Type B pancreatic cell (in vitro differentiated cells): ENCODE measurements around the gene GRK5. TPM values are rescaled to one million over a fixed set of nuclear protein-coding genes. Genes with fewer than 3 reads are reported as not detected.

Experiments
- DNase-seq: peaks from one replicate; pipeline ENCODE4 v3.0.0; 2021; ENCODE audit warnings: mixed read lengths; ENCODE audit not compliant: unreplicated experiment; ENCODE audit errors: extremely low spot score
- H3K27ac Mint-ChIP-seq: 2 replicates; pipeline ENCODE4 v1.8.0; 2021; ENCODE audit warnings: mild to moderate bottlenecking, mixed read lengths
- H3K27me3 Mint-ChIP-seq: 2 replicates; pipeline ENCODE4 v1.8.0; 2021; ENCODE audit warnings: mixed read lengths
- H3K36me3 Mint-ChIP-seq: 2 replicates; pipeline ENCODE4 v1.8.0; 2021; ENCODE audit warnings: mixed read lengths
- H3K4me1 Mint-ChIP-seq: one replicate; pipeline ENCODE4 v1.8.0; 2021; ENCODE audit warnings: mixed read lengths; ENCODE audit not compliant: unreplicated experiment
- H3K4me3 Mint-ChIP-seq: 2 replicates; pipeline ENCODE4 v1.8.0; 2021; ENCODE audit warnings: mild to moderate bottlenecking, mixed read lengths
- H3K9me3 Mint-ChIP-seq: 2 replicates; pipeline ENCODE4 v1.8.0; 2021; ENCODE audit warnings: mixed read lengths
- total RNA-seq: library from RNA; stranded (reverse); gene quantifications from 2 replicates; pipeline ENCODE4 v1.2.1, GENCODE V29; 2021; ENCODE audit warnings: low replicate concordance
- TF ChIP-seq, protein P1 (sequence below): fragments of 200-600 bp; sonication (generic); conservative IDR thresholded peaks from 2 replicates; pipeline ENCODE4 v1.5.0; 2021; ENCODE audit warnings: antibody characterized with exemption, mild to moderate bottlenecking

The GRK5 gene
- total RNA-seq, 1 donor from 2014 or later: 24.8 TPM

DNA sequence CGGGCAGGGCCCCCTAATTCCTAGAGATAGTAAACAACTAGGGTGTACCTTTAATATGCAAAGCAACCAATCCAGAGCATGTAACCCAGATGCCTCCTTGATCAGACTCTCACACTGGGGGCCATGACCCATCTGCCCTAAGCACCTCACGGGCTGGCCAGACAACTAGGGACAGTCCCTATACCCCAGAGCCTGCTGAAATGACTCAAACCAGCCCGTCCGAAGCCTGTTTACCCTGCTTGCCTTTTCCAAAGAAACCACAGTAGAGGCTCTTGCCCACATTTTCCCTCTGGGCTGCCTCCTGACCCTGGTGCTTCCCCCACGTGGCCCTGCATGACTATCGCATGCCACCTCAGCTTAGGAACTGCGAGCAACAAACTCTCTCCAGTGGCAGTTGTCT, 288.9 kb downstream of the GRK5 start:
- Mint-ChIP-seq H3K9me3 (no peaks in the 10 kb centered on the region), H3K27me3 (peaks cover 5% of the 10 kb centered on the region), H3K27ac (no peak overlapping the region), H3K36me3 (no peaks in the 10 kb centered on the region), H3K4me3 (no peak overlapping the region), H3K4me1 (peaks cover 13% of the 10 kb centered on the region)
- DNase-seq: no peak
- TF ChIP-seq, protein P1, sequence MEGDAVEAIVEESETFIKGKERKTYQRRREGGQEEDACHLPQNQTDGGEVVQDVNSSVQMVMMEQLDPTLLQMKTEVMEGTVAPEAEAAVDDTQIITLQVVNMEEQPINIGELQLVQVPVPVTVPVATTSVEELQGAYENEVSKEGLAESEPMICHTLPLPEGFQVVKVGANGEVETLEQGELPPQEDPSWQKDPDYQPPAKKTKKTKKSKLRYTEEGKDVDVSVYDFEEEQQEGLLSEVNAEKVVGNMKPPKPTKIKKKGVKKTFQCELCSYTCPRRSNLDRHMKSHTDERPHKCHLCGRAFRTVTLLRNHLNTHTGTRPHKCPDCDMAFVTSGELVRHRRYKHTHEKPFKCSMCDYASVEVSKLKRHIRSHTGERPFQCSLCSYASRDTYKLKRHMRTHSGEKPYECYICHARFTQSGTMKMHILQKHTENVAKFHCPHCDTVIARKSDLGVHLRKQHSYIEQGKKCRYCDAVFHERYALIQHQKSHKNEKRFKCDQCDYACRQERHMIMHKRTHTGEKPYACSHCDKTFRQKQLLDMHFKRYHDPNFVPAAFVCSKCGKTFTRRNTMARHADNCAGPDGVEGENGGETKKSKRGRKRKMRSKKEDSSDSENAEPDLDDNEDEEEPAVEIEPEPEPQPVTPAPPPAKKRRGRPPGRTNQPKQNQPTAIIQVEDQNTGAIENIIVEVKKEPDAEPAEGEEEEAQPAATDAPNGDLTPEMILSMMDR: no peak

DNA sequence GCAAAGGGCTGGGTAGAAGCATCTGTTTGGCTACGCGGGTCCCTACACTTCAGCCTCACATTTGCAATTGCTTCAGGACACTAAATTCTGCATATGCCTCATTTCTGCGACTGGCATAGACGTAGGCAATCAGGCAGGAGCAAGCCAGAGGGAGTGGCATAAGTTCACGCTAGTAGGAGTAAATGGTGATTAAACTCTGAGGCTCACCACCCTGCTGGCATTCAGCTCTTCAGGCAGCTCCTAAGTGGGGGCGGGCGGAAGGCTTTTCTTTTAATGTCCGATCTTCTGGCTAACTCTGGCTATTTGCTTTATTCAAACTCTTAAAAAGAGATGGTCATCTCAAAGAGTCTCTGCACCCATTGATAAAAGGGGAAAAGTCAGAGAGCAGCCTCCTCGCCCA, 289.9 kb downstream of the GRK5 start:
- DNase-seq: no peak
- peaks cover 18% of the 10 kb centered on the region for H3K4me1 Mint-ChIP-seq
- H3K36me3 Mint-ChIP-seq: no peaks in the 10 kb centered on the region
- no peak overlapping the region for H3K27ac Mint-ChIP-seq
- TF ChIP-seq, protein P1: no peak
- H3K4me3 Mint-ChIP-seq: no peak overlapping the region
- peaks cover 10% of the 10 kb centered on the region for H3K27me3 Mint-ChIP-seq
- no peaks in the 10 kb centered on the region for H3K9me3 Mint-ChIP-seq

GRCh38 chr10:119498889-119499676, 291.7 kb downstream of the GRK5 start:
- H3K4me3 Mint-ChIP-seq: no peak overlapping the region
- no peaks in the 10 kb centered on the region for H3K36me3 Mint-ChIP-seq
- TF ChIP-seq, protein P1: no peak
- peaks cover 11% of the 10 kb centered on the region for H3K27me3 Mint-ChIP-seq
- H3K9me3 Mint-ChIP-seq: no peaks in the 10 kb centered on the region
- peaks cover 19% of the 10 kb centered on the region for H3K4me1 Mint-ChIP-seq
- no peak for DNase-seq
- H3K27ac Mint-ChIP-seq: peak overlapping the region; percentile 23

- DNase-seq: no peak
- peak overlapping the region; percentile 23 for H3K27ac Mint-ChIP-seq
- no peaks in the 10 kb centered on the region for H3K9me3 Mint-ChIP-seq
- H3K36me3 Mint-ChIP-seq: no peaks in the 10 kb centered on the region
- peaks cover 19% of the 10 kb centered on the region for H3K4me1 Mint-ChIP-seq
- H3K4me3 Mint-ChIP-seq: no peak overlapping the region
- peaks cover 11% of the 10 kb centered on the region for H3K27me3 Mint-ChIP-seq
- TF ChIP-seq, protein P1: no peak
These were observed 292.3 kb downstream of the GRK5 start for GRCh38 chr10:119499677-119500002.

DNA sequence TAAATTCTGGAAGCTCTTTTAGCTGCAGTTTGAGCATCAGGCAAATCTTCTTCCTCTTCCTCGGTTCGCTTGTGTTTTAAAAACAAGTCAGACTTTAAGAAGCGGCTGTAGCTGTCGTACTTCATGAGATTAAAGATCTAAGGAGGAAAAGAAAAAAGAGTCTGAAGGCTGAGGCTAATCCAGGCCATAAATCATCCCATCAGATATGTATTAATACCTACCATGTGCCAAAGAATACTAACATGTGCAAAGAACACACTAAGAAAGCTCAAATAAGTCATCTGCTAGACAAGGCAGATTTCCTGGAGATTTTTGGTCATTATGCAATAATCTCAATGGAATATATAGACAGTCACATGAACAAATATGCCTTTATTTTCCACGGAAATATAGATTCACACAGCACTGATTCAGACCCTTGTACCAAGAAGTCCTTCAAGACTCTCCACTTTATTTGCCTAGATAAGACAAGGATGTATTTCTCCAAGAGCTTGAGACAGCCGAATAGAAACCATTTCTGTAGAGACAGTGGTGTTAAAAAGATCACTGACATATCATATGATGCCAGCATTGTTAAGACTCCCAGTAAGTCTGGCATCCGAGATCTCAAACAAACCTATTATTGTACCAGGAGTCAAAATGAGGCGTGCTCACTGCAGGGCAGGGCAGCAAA, 292.9 kb downstream of the GRK5 start:
- DNase-seq: no peak
- peaks cover 11% of the 10 kb centered on the region for H3K27me3 Mint-ChIP-seq
- no peaks in the 10 kb centered on the region for H3K36me3 Mint-ChIP-seq
- peaks cover 19% of the 10 kb centered on the region for H3K4me1 Mint-ChIP-seq
- H3K27ac Mint-ChIP-seq: no peak overlapping the region
- TF ChIP-seq, protein P1: no peak
- no peak overlapping the region for H3K4me3 Mint-ChIP-seq
- no peaks in the 10 kb centered on the region for H3K9me3 Mint-ChIP-seq
